Stomach (tissue), 9 donors: ENCODE measurements around the gene LYPD6. TPM values are rescaled to one million over a fixed set of nuclear protein-coding genes. Genes with fewer than 3 reads are reported as not detected.

Experiments used
- DNase-seq, 2 donors: peaks; one replicate each; pipeline versions ENCODE4 v3.0.0 to v3.0.0-alpha.2; 2013 to 2019
- H3K27ac ChIP-seq, 5 donors: fragments of 200-600 bp in 4 of 5; sonication (generic) in 4 of 5; one replicate each; pipeline ENCODE4 v1.5.1; 2013 to 2019; ENCODE audit warnings: mild to moderate bottlenecking in 1 of 5, moderate library complexity in 1 of 5
- H3K27me3 ChIP-seq, 3 donors: fragments of 200-600 bp; sonication (generic); one replicate each; pipeline ENCODE4 v1.5.1; 2017 to 2019; ENCODE audit warnings: mixed run types in 1 of 3
- H3K36me3 ChIP-seq, 4 donors: fragments of 200-600 bp; sonication (generic); 1 replicate in 3 of 4; 2 replicates in 1 of 4; pipeline ENCODE4 v1.5.1; 2016 to 2019
- H3K4me1 ChIP-seq, 4 donors: fragments of 200-600 bp; sonication (generic); one replicate each; pipeline ENCODE4 v1.5.1; 2016 to 2019
- H3K4me3 ChIP-seq, 4 donors: fragments of 200-600 bp; sonication (generic) in 3 of 4; one replicate each; pipeline ENCODE4 v1.5.1; 2016 to 2019; ENCODE audit warnings: mild to moderate bottlenecking in 1 of 4
- H3K9me3 ChIP-seq, 4 donors: fragments of 200-600 bp; sonication (generic); one replicate each; pipeline ENCODE4 v1.5.1; 2016 to 2019
- EP300 ChIP-seq: sonication (generic); formaldehyde crosslinking; IDR thresholded peaks from one replicate; pipeline ENCODE4 v1.6.1; 2017; ENCODE audit warnings: antibody characterized with exemption
- POLR2A ChIP-seq, 4 donors: fragments of 450-650 bp; IDR thresholded peaks; one replicate each; pipeline ENCODE4 v1.6.1; 2016; ENCODE audit warnings: antibody characterized with exemption in 4 of 4, control low read depth in 2 of 4, mild to moderate bottlenecking in 1 of 4, moderate library complexity in 1 of 4
- POLR2AphosphoS5 ChIP-seq, 3 donors: sonication (generic); formaldehyde crosslinking; IDR thresholded peaks; one replicate each; pipeline ENCODE4 v1.6.1; 2016; ENCODE audit warnings: antibody characterized with exemption in 3 of 3
- WGBS, 5 donors: extraction: QIAGEN DNeasy Blood & Tissue Kit in 3 of 5; methylation state at CpG; one replicate each; pipeline versions ENCODE4 v1.1.5 to v1.1.7; 2013 to 2018; 5-methylcytosine and 5-hydroxymethylcytosine counted together
- intact Hi-C: fragments of 100-400 bp; cut with DNase I; formaldehyde crosslinking; loops from one replicate; pipeline ENCODE4 v1.15.1; 2023; ENCODE audit warnings: low total_unique reads
- polyA plus RNA-seq, 3 donors: library from polyadenylated mRNA; stranded (reverse); fragments of 200-250 nt; gene quantifications; one replicate each; pipeline ENCODE4 v1.2.3, GENCODE V29; 2013
- total RNA-seq, 5 donors: library from RNA; depleted of rRNA; stranded (reverse); fragments of >200 nt; gene quantifications; one replicate each; pipeline versions ENCODE4 v1.1.0 to v1.2.3, GENCODE V29; 2014 to 2016
- TF ChIP-seq, protein P1 (sequence below), 7 experiments: fragments of 450-650 bp in 4 of 7; fragments of 200-600 bp in 3 of 7; sonication (generic) in 3 of 7; IDR thresholded peaks; one replicate each; pipeline ENCODE4 v1.5.1; 2016 to 2019; ENCODE audit warnings: antibody characterized with exemption in 7 of 7, control low read depth in 2 of 7, mild to moderate bottlenecking in 1 of 7
- donor health status: healthy with polysubstance abuse.
- donor health status: Bipolar disorder and iron deficiency.
- donor health status: healthy.

LYPD6 gene
- total and polyA plus RNA-seq, 8 donors = 0.45 to 9.7 (median 2.6) TPM; not detected in 2

DNA sequence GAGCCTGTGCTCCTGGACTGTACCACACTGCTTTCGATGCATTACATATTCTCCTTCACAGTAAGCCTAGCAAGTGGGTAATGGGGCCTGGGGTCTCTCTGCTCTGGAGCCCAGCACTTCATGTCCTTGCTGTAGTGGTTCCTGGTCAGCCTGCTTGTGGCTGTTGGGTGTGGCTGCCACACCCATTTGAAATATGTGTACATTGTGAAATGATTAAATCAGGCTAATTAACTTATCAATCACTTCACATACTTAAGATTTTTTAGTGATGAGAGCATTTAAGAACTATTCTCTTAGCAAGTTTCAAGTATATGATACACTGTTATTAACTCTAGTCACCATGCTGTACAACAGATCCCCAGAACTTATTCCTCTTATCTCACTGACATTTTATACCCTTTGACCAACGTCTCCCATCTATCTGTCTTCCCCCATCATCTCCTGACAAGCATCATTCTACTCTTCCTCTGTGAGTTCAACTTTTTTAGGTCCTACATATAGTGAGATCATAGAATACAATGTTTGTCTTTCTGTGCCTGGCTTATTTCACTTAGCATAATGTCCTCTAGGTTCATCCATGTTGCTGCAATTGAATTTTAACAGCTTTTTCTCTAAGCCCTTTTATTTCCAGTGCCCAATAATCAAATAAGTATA, 92.1 kb downstream of the LYPD6 start:
- peak in 1 of 2 donors; percentile 64 for DNase-seq
- no peaks in the 10 kb centered on the region for H3K36me3 ChIP-seq
- 58 to 75% (median 67%) methylated on average over 2 of the region's 2 CpGs for WGBS, 5 donors
- H3K9me3 ChIP-seq = no peaks in the 10 kb centered on the region
- H3K4me1 ChIP-seq = peaks cover 0 to 6% (median 0%) of the 10 kb centered on the region in 4 donors
- H3K27me3 ChIP-seq = no peaks in the 10 kb centered on the region
- intact Hi-C loops = no loop called here
- H3K27ac ChIP-seq = no peak overlapping the region
- TF ChIP-seq POLR2A (IDR thresholded peaks at IDR 0.05) = no peak
- no peak for TF ChIP-seq POLR2AphosphoS5 (IDR thresholded peaks at IDR 0.05)
- no peak for TF ChIP-seq EP300
- TF ChIP-seq, protein P1, sequence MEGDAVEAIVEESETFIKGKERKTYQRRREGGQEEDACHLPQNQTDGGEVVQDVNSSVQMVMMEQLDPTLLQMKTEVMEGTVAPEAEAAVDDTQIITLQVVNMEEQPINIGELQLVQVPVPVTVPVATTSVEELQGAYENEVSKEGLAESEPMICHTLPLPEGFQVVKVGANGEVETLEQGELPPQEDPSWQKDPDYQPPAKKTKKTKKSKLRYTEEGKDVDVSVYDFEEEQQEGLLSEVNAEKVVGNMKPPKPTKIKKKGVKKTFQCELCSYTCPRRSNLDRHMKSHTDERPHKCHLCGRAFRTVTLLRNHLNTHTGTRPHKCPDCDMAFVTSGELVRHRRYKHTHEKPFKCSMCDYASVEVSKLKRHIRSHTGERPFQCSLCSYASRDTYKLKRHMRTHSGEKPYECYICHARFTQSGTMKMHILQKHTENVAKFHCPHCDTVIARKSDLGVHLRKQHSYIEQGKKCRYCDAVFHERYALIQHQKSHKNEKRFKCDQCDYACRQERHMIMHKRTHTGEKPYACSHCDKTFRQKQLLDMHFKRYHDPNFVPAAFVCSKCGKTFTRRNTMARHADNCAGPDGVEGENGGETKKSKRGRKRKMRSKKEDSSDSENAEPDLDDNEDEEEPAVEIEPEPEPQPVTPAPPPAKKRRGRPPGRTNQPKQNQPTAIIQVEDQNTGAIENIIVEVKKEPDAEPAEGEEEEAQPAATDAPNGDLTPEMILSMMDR (IDR thresholded peaks at IDR 0.05) = no peak
- no peak overlapping the region for H3K4me3 ChIP-seq

DNA sequence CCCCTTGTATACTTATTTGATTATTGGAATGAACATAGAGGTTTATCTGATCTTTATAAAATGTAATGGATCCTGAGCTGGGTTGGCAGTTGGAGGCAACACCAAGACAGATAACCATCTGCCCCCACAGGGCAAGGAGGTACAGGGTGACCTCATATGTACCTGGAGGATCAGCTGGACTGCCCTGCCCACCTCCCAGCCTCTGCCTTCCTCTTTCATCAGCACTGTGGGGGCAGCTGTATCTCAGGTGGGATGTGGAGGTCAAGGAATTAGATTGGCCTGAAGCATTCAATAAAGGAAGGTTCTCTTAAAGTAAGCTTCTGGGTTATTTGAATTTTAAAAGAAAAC, 92.6 kb downstream of the LYPD6 start:
- H3K27ac ChIP-seq = no peak overlapping the region
- peaks cover 0 to 6% (median 0%) of the 10 kb centered on the region in 4 donors for H3K4me1 ChIP-seq
- DNase-seq = no peak
- no peaks in the 10 kb centered on the region for H3K9me3 ChIP-seq
- no peak overlapping the region for H3K4me3 ChIP-seq
- H3K36me3 ChIP-seq = no peaks in the 10 kb centered on the region
- TF ChIP-seq, protein P1 (IDR thresholded peaks at IDR 0.05) = no peak
- no peak for TF ChIP-seq POLR2AphosphoS5 (IDR thresholded peaks at IDR 0.05)
- intact Hi-C loops = no loop called here
- H3K27me3 ChIP-seq = no peaks in the 10 kb centered on the region

DNA sequence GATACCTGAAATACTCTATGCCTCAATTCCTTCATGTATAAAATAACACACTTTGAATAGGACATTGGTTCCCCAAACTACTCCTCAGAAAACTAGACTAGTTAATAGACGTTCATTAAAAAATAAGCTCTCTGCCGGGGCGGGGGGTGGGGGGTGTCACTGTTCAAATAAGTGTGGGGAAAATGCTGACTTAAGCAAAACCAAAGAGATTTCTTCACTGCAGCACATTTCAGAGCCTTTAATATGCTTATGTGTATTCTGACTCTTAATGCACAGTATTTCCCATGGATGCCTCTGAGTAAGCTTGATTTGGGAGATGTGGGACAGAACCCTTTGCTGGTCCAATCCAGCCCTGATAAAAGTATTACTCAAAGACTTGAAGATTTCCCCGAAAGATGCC, 93.2 kb downstream of the LYPD6 start:
- Histone ChIP-seq H3K27ac (no peak overlapping the region), H3K36me3 (no peaks in the 10 kb centered on the region), H3K9me3 (no peaks in the 10 kb centered on the region), H3K4me1 (peaks cover 0 to 6% (median 0%) of the 10 kb centered on the region in 4 donors), H3K4me3 (no peak overlapping the region), H3K27me3 (no peaks in the 10 kb centered on the region)
- DNase-seq = no peak
- 94 to 96% (median 95%) methylated on average over 4 of the region's 4 CpGs for WGBS, 5 donors
- TF ChIP-seq POLR2A (IDR thresholded peaks at IDR 0.05) (no peak), EP300 (no peak), POLR2AphosphoS5 (IDR thresholded peaks at IDR 0.05) (no peak)
- TF ChIP-seq, protein P1 (IDR thresholded peaks at IDR 0.05) = no peak
- intact Hi-C loops = no loop called here

DNA sequence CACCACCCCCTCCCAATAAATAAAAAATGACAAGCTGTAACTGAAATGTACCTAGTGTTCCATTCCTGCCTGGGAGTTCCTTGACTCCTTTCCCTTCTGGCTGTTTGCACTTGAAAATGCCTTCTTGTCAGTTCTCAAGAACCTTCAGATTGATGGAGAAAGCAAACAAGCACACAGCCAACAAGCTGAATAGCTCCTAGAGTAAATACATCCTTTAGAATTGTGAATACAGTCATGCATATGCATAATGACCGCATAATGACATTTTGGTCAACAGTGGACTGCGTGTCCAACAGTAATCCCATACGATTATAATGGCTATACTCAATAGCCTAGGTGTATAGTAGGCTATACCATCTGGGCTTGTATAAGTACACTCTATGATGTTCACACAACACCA, 97.0 kb downstream of the LYPD6 start:
- intact Hi-C loops = no loop called here

More for the DNA sequence above, 97.0 kb downstream of the LYPD6 start:
- peaks cover 0 to 8% (median 0%) of the 10 kb centered on the region in 4 donors for H3K9me3 ChIP-seq
- 48 to 74% (median 62%) methylated on average over 3 of the region's 3 CpGs for WGBS, 5 donors
- DNase-seq = peak in 1 of 2 donors; percentile 63
- H3K27me3 ChIP-seq = no peaks in the 10 kb centered on the region
- no peak overlapping the region for H3K4me3 ChIP-seq
- H3K4me1 ChIP-seq = peaks cover 0 to 8% (median 0%) of the 10 kb centered on the region in 4 donors
- TF ChIP-seq POLR2AphosphoS5 (IDR thresholded peaks at IDR 0.05) (no peak), EP300 (no peak), POLR2A (IDR thresholded peaks at IDR 0.05) (no peak)
- TF ChIP-seq, protein P1 (IDR thresholded peaks at IDR 0.05) = no peak
- H3K27ac ChIP-seq = no peak overlapping the region
- no peaks in the 10 kb centered on the region for H3K36me3 ChIP-seq
